NCI-H446 treated with DMSO at 0.1 percent for 48 hours (cell line): ENCODE results near the gene FBXO7.

Experiments used
- DNase-seq: peaks from one replicate; lab custom pipeline; 2025; lab: John Stamatoyannopoulos, UW

FBXO7 gene

GRCh38 chr22:32531931-32532819, 57.6 kb downstream of the FBXO7 start:
- no peak for DNase-seq

- no peak for DNase-seq
Observed at GRCh38 chr22:32532820-32533128, 58.2 kb downstream of the FBXO7 start.

GRCh38 chr22:32533265-32534111, 58.9 kb downstream of the FBXO7 start:
- no peak for DNase-seq

- DNase-seq, result no peak
Observed at GRCh38 chr22:32534252-32535235, 59.9 kb downstream of the FBXO7 start.

GRCh38 chr22:32535531-32536190, 61.0 kb downstream of the FBXO7 start:
- no peak for DNase-seq

- DNase-seq, result no peak
Observed at GRCh38 chr22:32536352-32536751, 61.7 kb downstream of the FBXO7 start.

GRCh38 chr22:32538521-32538920, 63.9 kb downstream of the FBXO7 start:
- no peak for DNase-seq

- no peak for DNase-seq
Observed at GRCh38 chr22:32539631-32540421, 65.2 kb downstream of the FBXO7 start.

- no peak for DNase-seq
Observed at GRCh38 chr22:32541481-32541880, 66.9 kb downstream of the FBXO7 start.

GRCh38 chr22:32542066-32542676, 67.6 kb downstream of the FBXO7 start:
- no peak for DNase-seq

- no peak for DNase-seq
Observed at GRCh38 chr22:32542677-32543357, 68.2 kb downstream of the FBXO7 start.

GRCh38 chr22:32544953-32545558, 70.4 kb downstream of the FBXO7 start:
- no peak for DNase-seq

- DNase-seq, result no peak
Observed at GRCh38 chr22:32545801-32546200, 71.2 kb downstream of the FBXO7 start.

- DNase-seq, result no peak
Observed at GRCh38 chr22:32546496-32546895, 71.9 kb downstream of the FBXO7 start.

- DNase-seq, result no peak
Observed at GRCh38 chr22:32546935-32547334, 72.3 kb downstream of the FBXO7 start.

GRCh38 chr22:32548039-32548438, 73.4 kb downstream of the FBXO7 start:
- no peak for DNase-seq
